K562 (cell line): ENCODE data around the gene ZNF692.
"Not testable (repeated sequence)": the region's sequence is repeated elsewhere in the genome, so short reads cannot be mapped to it uniquely, and the experiment has no call there.

Experiments used
- CHD2 ChIP-seq: IDR thresholded peaks from 2 replicates; pipeline ENCODE4 v1.6.1; 2011; ENCODE audit warnings: low read depth, low read length
- EGR1 ChIP-seq: fragments of 450-650 bp; conservative IDR thresholded peaks from 2 replicates; pipeline ENCODE4 v1.6.1; 2017; ENCODE audit warnings: mild to moderate bottlenecking
- ESRRB ChIP-seq: fragments of 250-450 bp; sonication (Bioruptor Pico); IDR thresholded peaks from 2 replicates; pipeline ENCODE4 v1.5.0; 2020; ENCODE audit warnings: mild to moderate bottlenecking, moderate library complexity, borderline replicate concordance
- MED1 ChIP-seq: sonication (generic); formaldehyde crosslinking; IDR thresholded peaks from 2 replicates; pipeline ENCODE4 v1.8.1; 2023; ENCODE audit warnings: missing genetic modification reagents, borderline replicate concordance
- MEF2A ChIP-seq: IDR thresholded peaks from 2 replicates; pipeline ENCODE4 v1.6.1; 2011; ENCODE audit warnings: low read depth, mild to moderate bottlenecking, low read length, moderate library complexity; ENCODE audit not compliant: control insufficient read depth
- PML ChIP-seq: IDR thresholded peaks from 2 replicates; pipeline ENCODE4 v1.6.1; 2012; ENCODE audit warnings: low read length, inconsistent platforms
- TF ChIP-seq, protein P1 (sequence below), 3 experiments: IDR thresholded peaks in 2 of 3; conservative IDR thresholded peaks in 1 of 3; 2 replicates each; pipeline ENCODE4 v1.5.1; 2011 to 2012; ENCODE audit warnings: low read length in 3 of 3, mild to moderate bottlenecking in 3 of 3, control low read depth in 2 of 3, improper control_type of control experiment in 1 of 3, inconsistent platforms in 1 of 3, low read depth in 1 of 3, mixed read lengths in 1 of 3, moderate library complexity in 1 of 3; ENCODE audit not compliant: insufficient read depth in 2 of 3
- TF ChIP-seq, protein P2 (sequence below): fragments of 250-450 bp; sonication (Bioruptor Pico); IDR thresholded peaks from 2 replicates; pipeline ENCODE4 v1.5.0; 2021

DNA sequence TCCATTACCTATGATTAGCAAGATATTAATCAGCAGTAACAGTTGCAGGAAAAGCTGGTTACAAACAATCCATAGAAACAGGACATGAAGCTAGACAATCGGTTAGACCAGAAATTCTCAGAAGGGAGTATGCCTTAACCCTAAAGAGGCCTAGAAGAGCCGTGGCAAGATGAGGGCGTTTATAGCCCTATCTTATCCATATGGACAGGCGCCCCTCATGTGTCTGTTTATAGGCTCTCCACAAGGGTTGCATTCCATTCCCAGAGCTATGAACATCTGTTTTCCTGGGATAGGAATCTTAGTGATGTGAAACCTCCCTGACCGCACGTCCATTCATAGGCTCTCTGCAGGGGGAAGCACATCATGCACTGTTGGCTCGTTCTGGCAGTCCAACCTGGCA, 23.5 kb upstream of the ZNF692 start:
- not testable (repeated sequence) for TF ChIP-seq ESRRB (CRISPR knock-in tag); CHD2; MED1 (CRISPR knock-in tag); MEF2A; PML; EGR1
- TF ChIP-seq, protein P1, sequence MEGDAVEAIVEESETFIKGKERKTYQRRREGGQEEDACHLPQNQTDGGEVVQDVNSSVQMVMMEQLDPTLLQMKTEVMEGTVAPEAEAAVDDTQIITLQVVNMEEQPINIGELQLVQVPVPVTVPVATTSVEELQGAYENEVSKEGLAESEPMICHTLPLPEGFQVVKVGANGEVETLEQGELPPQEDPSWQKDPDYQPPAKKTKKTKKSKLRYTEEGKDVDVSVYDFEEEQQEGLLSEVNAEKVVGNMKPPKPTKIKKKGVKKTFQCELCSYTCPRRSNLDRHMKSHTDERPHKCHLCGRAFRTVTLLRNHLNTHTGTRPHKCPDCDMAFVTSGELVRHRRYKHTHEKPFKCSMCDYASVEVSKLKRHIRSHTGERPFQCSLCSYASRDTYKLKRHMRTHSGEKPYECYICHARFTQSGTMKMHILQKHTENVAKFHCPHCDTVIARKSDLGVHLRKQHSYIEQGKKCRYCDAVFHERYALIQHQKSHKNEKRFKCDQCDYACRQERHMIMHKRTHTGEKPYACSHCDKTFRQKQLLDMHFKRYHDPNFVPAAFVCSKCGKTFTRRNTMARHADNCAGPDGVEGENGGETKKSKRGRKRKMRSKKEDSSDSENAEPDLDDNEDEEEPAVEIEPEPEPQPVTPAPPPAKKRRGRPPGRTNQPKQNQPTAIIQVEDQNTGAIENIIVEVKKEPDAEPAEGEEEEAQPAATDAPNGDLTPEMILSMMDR (IDR thresholded peaks at IDR 0.05 in 2 of 3, conservative IDR thresholded peaks at IDR 0.05 in 1 of 3; ENCODE audit: insufficient read depth in 2 of 3, low read depth in 1 of 3, low read length in 3 of 3): not testable (repeated sequence)
- TF ChIP-seq, protein P2, sequence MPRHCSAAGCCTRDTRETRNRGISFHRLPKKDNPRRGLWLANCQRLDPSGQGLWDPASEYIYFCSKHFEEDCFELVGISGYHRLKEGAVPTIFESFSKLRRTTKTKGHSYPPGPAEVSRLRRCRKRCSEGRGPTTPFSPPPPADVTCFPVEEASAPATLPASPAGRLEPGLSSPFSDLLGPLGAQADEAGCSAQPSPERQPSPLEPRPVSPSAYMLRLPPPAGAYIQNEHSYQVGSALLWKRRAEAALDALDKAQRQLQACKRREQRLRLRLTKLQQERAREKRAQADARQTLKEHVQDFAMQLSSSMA: not testable (repeated sequence)
